ENCODE measurements around the gene PARP16. TPM values are rescaled to one million over a fixed set of nuclear protein-coding genes. Genes with fewer than 3 reads are reported as not detected.

PARP16 gene, protein sequence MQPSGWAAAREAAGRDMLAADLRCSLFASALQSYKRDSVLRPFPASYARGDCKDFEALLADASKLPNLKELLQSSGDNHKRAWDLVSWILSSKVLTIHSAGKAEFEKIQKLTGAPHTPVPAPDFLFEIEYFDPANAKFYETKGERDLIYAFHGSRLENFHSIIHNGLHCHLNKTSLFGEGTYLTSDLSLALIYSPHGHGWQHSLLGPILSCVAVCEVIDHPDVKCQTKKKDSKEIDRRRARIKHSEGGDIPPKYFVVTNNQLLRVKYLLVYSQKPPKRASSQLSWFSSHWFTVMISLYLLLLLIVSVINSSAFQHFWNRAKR
- 3.4 TPM for total RNA-seq (ENCODE audit: insufficient read depth, low replicate concordance)

- DNase-seq (ENCODE audit: low spot score), result peak; percentile 93
Measured at GRCh38 chr15:65286704-65287519, at the start of gene PARP16. Gene PARP16, minus strand, starts transcription at chr15:65286883. Its CDS starts 457 bp downstream, at chr15:65286426.

DNA sequence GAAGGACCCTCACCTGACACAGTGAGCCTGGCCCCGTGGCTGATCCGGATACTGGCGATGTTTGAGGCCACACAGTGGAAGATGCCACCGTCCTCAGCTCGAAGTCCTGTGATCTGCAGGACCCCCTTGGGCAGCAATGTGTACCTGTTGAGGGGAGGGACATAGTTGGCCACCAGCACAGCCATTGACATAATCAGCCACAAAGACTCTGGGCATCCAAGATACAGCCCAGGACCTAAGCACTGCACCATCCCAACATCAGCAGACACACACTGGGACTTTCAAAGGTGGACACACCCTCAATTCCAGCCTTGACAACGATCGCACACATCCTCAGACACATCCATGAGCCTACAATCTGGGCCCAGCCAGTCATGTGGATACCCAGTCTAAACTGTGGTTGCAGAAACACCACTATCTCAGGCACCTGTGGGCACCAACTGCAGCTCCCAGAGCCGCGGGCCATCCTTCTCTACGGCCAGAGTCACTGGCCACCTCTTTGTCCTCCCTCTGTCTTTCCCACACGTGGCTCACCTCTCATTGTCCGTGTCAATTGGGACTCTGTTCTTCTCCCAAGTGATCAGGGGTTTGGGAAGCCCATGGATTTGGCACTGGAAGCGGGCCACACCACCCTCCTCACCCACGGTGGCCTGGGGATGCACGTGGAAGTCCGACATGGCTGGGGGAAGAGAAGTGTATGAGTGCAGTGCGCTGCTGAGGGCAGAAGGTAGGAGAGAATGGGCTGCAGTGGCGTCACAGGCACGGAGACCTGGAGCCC, 48.8 kb upstream of the PARP16 start:
- no peak for DNase-seq (ENCODE audit: low spot score)

- DNase-seq (ENCODE audit: low spot score), result no peak
Measured at GRCh38 chr15:65334586-65335231, 48.0 kb upstream of the PARP16 start.

- DNase-seq (ENCODE audit: low spot score), result no peak
Measured at GRCh38 chr15:65333856-65334255, 47.2 kb upstream of the PARP16 start.

DNA sequence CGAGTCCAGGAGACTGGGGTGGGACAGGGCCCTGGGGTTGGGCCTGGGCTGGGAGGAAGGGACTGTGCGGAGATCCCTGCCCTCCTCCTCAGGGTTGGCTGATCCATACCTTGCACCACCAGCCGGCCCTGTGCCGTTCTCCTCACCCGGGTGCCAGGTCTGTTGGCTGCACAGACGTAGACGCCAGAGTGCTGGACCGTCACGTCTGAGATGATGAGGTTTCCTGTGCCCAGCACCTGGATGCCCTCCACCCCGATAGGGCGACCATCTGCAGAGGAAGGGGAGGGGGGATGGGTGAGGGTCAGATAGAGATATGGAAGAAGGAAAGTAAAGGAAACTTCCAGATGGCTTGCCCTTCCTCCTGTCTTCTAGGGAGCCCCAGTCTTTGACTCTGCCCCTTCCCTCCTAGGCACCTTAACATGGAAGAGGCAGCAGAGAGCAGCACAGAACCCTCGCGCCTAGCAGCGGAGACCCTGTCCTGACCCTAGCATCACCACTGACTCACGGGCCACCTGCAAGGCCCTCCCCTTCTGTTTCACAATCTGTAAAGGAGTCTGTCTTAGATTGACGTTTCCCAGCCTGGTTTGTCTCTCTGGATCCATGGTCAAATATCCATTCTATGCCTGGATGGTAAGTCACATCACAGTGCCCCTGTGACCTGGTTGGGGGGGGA, 46.6 kb upstream of the PARP16 start:
- DNase-seq (ENCODE audit: low spot score), result no peak

- DNase-seq (ENCODE audit: low spot score), result no peak
Measured at GRCh38 chr15:65332391-65333147, 45.9 kb upstream of the PARP16 start.

GRCh38 chr15:65331811-65332210, 45.1 kb upstream of the PARP16 start:
- DNase-seq (ENCODE audit: low spot score), result no peak

- DNase-seq (ENCODE audit: low spot score), result no peak
Measured at GRCh38 chr15:65330934-65331645, 44.4 kb upstream of the PARP16 start.

DNA sequence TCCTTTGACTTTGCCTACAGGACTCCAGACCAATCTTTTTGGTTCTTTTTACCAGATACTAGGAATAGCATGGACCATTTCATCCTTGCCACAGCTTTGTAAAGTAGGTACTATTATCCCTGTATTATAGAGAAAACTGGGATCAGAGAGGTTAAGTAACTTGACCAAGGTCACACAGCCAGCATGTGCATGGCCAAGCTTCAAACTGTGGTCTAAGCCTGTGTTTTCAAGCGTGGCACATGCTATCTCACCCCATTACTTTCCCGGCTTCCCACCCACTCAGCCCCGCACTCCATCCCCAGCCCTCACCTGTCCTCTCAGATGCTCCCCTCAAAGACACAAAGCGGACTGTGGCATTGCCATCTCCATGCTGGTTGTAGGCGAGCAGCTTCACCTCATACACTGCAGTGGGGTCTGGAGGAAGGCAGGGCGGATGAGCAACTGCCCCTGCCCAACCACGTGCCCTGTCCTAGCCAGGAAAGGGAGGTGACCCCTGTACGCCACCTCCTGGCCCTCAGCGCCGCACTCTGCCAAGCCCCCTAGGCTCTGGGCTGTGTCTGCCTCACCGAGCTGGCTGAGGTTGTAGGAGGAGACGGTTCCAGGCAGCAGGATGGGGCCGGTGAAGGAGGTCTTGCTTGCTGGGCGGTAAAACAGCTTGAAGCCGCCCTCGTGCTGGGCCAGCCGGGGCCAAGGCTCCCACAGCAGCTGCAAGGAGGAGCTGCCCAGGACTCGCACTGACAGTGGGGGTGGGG, 43.5 kb upstream of the PARP16 start:
- no peak for DNase-seq (ENCODE audit: low spot score)

GRCh38 chr15:65329288-65329983, 42.8 kb upstream of the PARP16 start:
- DNase-seq (ENCODE audit: low spot score), result no peak

GRCh38 chr15:65328506-65329287, 42.0 kb upstream of the PARP16 start:
- DNase-seq (ENCODE audit: low spot score), result no peak

GRCh38 chr15:65327651-65328393, 41.1 kb upstream of the PARP16 start:
- no peak for DNase-seq (ENCODE audit: low spot score)

DNA sequence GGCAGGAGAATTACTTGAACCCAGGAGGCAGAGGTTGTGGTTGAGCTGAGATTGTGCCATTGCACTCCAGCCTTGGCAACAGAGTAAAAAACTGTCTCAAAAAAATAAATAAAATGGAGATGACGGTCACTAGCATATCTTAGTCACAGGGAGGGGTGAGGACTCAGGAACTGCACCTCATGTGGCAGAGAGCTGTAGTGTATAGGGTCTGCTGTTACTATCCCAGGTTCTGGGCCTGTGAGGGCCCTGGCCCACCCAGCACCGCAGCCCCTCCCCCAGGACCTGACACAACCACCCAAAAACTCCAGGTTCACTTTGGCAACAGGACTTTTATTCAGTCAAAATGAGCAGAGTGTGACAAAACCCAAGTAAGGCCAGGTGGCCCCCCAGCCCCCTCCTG, 40.1 kb upstream of the PARP16 start:
- no peak for DNase-seq (ENCODE audit: low spot score)

DNA sequence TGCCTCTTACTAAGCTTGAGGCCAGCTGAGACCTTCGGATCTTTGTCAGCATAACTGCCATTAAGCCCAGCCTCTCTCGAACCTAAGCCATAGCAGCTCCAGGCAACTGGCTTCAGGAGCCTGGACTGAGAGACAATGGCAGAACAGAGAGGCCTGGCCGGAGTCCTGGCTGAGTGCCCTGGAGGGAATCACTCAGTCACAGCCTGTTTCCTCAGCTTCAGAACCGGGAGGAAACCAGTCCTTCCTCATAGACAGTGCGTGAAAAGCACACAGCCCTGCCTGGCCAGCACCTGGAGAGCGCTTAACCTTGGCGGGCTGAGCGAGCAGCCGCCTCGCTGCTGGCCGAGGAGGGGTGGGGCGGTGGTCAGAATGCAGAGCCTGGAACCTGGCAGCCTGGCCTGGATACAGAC, 39.4 kb upstream of the PARP16 start:
- DNase-seq (ENCODE audit: low spot score), result peak; percentile 76

GRCh38 chr15:65323071-65323511, 36.4 kb upstream of the PARP16 start:
- DNase-seq (ENCODE audit: low spot score), result peak; percentile 85

DNA sequence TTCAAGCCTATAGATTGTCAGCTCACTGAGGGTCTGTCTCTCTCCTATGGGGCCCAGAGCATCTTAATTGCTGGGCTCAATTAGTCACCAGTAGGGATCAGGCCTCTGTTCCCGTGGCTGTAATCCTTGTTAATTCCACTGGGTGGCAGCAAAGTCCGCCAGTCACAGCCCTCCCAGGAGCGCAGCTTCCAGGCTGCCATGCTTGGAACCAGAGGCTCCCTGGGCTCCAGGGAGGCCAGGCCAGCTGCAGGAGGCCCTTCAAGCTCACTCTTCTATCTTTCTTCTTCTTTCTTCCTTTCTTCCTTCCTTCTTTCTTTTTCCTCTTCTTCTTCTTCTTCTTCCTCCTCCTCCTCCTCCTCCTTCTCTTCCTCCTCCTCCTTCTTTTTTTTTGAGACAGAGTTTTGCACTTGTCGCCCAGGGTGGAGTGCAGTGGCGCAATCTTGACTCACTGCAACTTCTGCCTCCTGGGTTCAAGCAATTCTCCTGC, 32.2 kb upstream of the PARP16 start:
- peak; percentile 84 for DNase-seq (ENCODE audit: low spot score)
